Vagina (tissue), 2 donors: ENCODE results near the gene RASAL2.

ENCODE experiments used
- POLR2A ChIP-seq, 2 donors: fragments of 450-650 bp; IDR thresholded peaks; one replicate each; pipeline ENCODE4 v1.6.1; 2017; ENCODE audit warnings: antibody characterized with exemption in 2 of 2, mild to moderate bottlenecking in 2 of 2, moderate library complexity in 2 of 2
- POLR2AphosphoS5 ChIP-seq, 2 donors: sonication (generic); formaldehyde crosslinking; IDR thresholded peaks; one replicate each; pipeline ENCODE4 v1.9.0; 2017; ENCODE audit warnings: antibody characterized with exemption in 2 of 2, mild to moderate bottlenecking in 2 of 2, low read depth in 1 of 2; ENCODE audit not compliant: insufficient read depth in 1 of 2
- TF ChIP-seq, protein P1 (sequence below), 3 experiments: fragments of 450-650 bp in 2 of 3; fragments of 200-600 bp in 1 of 3; sonication (generic) in 1 of 3; IDR thresholded peaks; one replicate each; pipeline ENCODE4 v1.5.1; 2017 to 2019; ENCODE audit warnings: antibody characterized with exemption in 3 of 3, mild to moderate bottlenecking in 2 of 3, moderate library complexity in 2 of 3

- TF ChIP-seq, protein P1, sequence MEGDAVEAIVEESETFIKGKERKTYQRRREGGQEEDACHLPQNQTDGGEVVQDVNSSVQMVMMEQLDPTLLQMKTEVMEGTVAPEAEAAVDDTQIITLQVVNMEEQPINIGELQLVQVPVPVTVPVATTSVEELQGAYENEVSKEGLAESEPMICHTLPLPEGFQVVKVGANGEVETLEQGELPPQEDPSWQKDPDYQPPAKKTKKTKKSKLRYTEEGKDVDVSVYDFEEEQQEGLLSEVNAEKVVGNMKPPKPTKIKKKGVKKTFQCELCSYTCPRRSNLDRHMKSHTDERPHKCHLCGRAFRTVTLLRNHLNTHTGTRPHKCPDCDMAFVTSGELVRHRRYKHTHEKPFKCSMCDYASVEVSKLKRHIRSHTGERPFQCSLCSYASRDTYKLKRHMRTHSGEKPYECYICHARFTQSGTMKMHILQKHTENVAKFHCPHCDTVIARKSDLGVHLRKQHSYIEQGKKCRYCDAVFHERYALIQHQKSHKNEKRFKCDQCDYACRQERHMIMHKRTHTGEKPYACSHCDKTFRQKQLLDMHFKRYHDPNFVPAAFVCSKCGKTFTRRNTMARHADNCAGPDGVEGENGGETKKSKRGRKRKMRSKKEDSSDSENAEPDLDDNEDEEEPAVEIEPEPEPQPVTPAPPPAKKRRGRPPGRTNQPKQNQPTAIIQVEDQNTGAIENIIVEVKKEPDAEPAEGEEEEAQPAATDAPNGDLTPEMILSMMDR (IDR thresholded peaks at IDR 0.05): no peak
- TF ChIP-seq POLR2A (IDR thresholded peaks at IDR 0.05) (no peak), POLR2AphosphoS5 (IDR thresholded peaks at IDR 0.05; ENCODE audit: insufficient read depth in 1 of 2, low read depth in 1 of 2) (no peak)
These were observed 236.2 kb downstream of the RASAL2 start for GRCh38 chr1:178330153-178330552.
